ENCODE measurements around the gene SLC13A2.
A peak's percentile ranks its signal among the peaks of the same experiment; 100 is the strongest.

GRCh38 chr17:28426081-28426519 lies 47.3 kb upstream of the SLC13A2 start:
- TF ChIP-seq CTCF (conservative IDR thresholded peaks at IDR 0.05 in 1 of 2, IDR thresholded peaks at IDR 0.05 in 1 of 2; ENCODE audit: extremely low read depth in 1 of 2, insufficient read depth in 1 of 2, low read depth in 1 of 2, low read length in 2 of 2) = peak; percentile 39 to 45
- no peak for TF ChIP-seq EZH2 (IDR thresholded peaks at IDR 0.05; ENCODE audit: borderline replicate concordance, low read length)
